Inferior parietal cortex (tissue), 1 donor: ENCODE data around the gene PLXNA2.

Source experiments
- DNase-seq: peaks from one replicate; pipeline ENCODE4 v3.0.0-alpha.2; 2016; ENCODE audit errors: extremely low spot score

The PLXNA2 gene

DNA sequence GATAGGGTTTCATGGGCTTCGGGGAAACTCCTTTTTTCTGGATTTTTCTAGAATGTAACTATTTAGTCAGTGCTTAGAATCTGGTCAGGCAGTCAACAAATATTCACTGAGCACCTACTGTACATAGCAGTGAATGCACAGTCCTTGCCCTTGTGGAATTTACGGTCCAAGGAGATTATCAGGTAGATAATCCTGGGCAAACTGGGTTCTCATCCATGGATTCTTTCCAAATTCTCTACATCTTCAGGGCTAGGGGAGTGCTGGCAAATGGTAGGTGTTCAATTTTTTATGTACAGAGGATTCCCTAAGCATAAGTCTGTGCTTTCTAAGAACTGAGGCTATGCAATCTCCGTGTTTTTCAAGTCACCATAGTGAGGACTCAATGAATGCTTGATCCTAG is 192.5 kb downstream of the PLXNA2 start:
- DNase-seq: no peak

DNA sequence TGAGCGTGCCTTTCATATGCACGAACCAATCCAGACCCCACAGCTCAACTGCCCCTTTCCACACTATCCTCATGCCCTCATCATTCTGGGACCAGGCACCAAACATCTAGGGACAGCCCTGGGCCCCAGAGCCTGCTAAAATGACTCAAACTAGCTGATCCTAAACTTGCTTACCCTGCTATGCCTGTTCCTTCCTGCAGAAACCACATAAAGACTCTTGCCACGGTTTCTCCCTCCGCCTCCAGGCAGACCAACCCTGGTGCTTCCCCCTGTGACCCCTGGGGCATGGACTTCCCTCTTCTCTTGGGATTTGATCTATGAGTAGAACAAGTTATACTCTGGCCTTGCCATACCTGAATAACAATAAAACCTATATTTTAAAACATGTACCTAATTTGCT is 195.3 kb downstream of the PLXNA2 start:
- no peak for DNase-seq

DNA sequence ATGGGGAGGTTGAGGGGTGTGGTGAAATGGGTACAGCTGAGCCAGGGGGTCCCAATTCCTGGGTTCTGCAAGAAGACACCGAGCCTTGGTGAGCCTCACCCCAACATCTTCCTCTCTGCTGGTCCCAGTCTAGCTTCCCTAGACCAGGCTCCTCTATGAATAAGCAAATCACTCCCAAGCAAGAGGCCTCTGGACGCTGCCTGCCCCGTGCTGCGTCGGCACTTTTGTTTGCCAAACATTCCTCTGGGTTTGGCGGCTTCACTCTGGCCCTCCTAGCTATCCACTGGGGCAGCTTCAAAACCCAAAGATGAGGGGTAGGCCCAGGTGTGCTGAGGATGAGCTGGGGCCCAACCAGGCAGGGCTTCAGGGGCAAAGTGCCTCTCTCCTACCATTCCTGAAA is 196.2 kb downstream of the PLXNA2 start:
- DNase-seq: no peak

DNA sequence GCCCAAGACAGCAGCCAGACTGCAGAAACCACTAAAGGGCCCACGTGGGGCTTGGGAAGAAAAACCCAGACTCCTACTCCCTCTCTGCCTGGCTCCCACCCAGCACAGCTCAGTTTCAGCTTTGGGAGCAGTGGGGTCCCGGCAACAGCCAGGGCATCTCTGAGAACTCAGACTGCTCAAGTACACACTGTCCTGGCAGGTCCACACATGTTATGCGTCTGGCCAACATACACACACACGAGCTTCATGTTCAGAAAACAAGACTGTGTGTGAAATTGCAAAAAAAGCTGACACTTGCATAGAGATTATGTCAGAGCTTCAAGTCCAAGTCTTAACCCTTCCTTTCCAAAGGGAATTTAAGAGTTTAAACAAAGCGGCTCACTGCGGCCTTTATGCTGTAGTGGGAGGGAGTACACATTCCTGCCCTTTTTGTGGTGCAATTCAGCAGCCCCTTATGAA is 196.7 kb downstream of the PLXNA2 start:
- DNase-seq: peak; percentile 27

DNA sequence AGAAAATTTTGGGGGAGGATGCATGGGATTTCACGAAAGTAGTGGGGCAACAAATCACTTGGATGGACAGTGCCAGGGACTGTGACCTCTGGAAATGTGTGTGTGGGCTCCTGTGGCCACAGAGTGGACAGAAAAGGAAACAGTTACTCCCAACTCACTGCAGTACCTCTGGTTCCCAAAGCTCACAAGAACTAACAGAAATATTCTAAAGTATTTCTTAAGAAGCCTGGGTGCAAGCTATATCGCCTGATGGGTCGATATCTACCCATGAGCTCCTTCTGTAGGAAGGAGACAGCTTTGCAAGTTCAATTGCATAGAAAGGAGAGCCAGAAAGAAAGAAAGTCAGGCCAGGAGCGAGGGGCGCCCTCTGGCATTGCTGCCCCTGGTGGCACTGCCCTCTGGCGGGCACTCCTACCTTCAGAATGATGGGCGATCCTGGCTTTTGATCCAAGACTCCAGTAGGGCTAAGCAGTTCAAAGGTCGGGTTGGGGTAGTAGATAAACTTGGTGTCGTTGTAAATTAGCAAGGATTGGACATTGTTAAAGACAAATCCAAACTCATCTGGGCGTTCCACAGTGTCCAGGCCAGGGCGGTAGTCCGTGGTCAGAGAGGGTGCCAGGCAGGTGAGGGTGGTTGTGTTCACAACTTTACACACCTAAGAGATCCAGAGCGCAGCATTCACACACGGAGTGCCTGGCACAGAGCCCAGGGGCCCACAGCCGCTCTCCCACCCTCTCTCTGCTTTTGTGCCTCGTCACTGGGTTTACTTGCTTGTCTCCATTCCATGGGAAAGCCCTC is 198.5 kb downstream of the PLXNA2 start:
- DNase-seq: no peak

DNA sequence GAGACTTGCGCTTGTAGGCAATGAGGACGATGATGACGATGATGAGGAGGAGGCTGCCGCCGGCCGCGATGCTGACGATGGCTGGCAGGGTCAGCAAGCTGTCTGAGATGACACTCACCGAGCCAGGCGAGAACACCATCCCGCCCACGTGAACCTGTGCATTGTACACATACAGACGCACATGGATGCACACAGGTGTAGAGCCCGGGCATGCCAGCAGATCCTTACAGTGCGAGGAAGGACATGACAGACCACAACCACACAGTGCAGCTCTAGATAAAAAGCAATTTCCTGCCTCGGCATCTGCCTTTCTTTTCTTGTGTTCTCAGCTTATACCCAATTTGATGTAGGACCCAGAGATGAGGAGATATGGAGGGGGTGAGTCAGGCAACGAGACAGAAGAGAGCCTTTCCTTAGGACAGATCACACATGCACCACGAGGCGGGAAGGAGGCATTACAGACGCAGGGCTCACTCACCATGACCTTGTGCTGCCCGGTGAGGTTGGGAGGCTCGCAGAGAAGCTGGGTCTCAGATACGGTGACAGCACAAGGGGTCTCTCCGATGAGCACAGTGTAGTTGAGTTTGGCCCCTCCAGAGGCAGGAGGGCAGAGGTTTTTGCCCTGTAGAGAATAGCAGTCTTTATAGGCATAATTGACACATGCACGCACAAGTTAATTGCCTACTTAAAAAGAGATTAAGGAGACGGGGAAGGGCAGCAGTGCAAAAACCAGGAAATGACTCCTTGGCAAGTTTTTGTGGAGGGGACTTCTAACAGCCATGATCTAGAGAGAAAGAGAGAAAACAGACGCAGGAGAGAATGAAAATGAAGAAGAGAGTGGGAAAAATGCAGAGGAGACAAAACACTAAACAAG is 199.4 kb downstream of the PLXNA2 start:
- DNase-seq: no peak

DNA sequence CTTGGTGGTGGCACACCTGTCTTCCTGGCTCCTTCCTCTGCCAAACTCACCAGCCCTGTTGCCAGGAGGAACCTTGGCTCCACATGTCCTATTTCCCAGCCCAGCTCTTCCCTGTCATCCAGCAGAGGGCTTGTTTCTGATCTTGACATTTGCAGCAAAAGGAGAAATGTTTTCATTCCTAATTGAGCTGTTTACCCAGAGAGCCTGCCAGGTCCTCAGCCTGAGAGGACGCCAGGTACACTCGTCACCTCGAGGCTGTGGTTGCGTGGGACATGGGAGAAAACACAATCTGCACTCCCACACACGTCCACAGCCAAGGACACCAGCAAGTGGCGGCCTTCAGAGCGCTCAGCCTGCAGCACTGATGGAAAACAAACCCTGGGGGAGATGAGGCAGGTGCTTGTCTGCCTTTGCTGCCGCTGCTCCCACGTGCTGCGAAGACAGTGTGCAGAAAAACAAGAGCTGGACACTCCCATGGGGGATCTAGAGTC is 200.4 kb downstream of the PLXNA2 start:
- DNase-seq: no peak

DNA sequence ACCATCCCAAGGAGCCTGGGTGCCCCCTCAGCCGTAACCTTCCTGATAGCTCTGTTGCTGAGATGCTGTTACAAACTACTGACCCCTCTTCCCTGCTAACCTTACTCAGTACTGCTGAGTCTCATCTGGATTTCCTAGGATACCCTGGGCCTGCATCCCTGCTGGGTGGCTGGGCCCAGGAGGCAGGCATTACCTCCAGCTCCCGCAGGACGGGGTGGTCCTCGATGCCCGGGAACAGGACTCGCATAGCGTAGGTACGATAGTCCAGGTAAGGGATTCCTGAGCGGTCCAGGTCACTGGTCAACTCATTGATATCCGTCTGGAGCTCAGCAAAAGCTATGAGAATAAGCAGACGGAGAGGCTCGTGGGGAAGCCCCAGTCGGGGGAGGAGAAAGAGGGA is 201.3 kb downstream of the PLXNA2 start:
- no peak for DNase-seq

DNA sequence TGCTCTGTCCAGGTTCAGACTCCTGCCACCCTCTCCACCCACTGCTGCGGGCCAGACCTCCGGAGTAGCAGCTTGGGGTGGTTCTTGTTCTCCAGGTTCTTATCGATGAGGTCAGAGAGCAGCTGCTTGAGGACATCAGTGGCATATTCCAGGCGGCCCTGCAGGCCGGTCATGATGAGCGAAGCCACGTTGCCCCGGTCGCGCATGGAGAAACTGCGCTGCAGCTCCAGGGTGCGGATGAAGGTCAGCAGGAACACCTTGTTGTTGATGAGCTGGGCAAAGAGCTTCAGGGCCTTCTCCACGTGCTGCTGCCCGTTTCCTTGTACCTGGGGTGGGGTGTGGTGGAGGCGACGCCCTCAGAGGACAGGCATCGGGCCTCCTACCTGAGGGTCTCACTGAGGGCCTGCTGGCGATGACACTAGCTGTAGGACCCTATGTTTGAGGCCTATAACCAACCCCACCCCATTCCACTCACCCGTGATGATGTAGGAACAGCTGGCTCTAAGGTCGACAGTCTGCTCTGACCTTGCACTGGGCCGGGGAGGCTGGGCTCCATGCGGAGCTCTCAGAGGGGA is 202.1 kb downstream of the PLXNA2 start:
- DNase-seq: no peak

DNA sequence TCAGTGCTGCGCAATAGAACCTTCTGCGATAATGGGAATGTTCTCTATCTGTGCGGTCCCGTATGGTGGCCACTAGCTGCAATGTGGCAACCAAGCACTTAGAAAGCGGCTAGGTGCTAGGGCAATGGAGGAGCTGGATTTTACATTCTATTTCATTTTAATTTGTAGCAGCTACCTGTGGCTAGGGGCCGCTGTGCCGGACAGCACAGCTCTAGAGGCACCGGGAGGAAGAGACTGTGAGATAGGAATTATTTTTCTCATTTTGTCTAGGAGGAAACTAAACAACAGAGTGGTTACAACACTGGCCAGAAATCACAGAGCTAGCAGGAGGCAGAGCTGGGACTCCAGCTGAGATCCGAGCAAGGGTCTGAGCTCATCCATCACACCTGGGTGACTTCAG is 202.7 kb downstream of the PLXNA2 start:
- DNase-seq: no peak

DNA sequence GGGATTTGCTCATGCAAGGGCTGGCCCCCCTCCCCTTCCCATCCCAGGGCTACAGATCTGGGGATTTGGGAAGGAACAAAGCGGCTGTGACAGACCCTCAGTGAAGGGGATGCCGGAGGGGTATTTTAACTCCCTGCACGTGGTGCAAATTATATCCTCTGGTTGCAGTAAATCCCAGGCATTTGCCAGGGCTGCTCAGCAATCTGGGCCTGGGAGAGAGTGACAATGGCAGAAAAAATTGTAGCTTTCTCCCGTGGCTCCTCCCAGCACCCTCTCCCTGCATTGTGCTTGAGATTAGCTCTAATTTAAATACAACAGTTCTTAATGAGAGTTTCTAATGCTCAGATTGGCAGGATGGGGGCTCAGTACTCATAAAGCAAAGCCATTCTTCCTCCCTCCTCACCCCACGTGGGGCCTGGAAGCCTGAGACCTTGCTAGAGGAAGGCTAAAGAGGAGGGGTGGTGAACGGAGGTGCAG is 203.3 kb downstream of the PLXNA2 start:
- DNase-seq: no peak

DNA sequence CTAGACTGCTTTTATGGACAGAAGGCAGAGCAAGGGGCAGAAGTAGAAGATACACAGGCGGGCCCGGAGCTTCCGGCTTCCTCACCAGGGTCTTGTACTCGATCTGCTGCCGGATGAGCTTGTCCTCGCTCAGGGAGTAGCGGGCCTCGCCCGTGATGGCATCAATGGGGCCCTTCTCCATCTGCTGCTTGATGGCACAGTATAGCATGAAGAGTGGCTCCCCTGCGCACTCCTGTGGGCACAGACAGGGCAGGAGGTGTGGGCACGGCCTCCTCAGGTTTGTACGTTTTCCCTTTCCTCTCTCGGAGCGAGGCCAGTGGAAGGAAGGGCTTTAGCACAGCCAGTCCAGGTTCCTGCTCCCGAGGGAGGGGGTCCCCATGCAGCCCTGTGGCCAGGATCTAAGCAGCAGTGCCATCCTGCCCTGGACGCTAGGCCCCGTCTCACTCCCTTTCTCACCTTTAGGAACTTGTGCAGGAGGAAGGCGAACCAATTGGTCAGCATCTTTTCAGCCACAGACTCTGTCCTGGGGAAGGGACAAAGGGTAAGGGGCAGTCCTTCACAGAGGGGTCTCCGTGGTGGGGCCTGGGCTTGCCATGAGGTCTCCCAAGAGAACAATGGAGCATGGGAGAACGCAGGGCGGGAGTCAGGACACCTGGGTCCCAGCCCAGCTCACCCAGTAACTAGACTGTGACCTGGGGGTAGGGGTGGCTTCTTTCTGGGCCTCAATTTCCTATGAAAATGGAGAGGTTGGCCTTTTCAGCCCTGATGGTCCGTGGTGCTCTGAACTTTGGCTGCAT is 204.4 kb downstream of the PLXNA2 start:
- DNase-seq: no peak

DNA sequence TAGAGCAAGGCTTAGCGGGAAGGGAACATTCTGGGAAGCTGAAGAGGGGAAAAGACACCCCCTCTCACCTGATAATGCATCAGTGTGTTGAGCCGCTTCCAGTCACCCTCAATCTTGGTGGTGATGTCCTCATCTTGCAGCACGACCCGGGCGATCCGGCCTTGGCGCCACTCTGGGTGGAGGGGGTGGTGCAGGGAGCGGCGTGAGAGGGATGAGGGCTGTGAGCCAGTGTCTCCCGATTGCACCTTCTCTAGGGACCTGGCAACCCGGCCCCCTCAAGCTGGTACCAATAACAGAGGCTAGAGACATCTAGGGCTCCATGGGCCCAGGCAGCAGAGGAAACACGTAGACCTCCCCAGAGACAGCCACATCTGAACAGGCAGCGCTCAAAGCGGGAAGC is 205.9 kb downstream of the PLXNA2 start:
- DNase-seq: no peak

DNA sequence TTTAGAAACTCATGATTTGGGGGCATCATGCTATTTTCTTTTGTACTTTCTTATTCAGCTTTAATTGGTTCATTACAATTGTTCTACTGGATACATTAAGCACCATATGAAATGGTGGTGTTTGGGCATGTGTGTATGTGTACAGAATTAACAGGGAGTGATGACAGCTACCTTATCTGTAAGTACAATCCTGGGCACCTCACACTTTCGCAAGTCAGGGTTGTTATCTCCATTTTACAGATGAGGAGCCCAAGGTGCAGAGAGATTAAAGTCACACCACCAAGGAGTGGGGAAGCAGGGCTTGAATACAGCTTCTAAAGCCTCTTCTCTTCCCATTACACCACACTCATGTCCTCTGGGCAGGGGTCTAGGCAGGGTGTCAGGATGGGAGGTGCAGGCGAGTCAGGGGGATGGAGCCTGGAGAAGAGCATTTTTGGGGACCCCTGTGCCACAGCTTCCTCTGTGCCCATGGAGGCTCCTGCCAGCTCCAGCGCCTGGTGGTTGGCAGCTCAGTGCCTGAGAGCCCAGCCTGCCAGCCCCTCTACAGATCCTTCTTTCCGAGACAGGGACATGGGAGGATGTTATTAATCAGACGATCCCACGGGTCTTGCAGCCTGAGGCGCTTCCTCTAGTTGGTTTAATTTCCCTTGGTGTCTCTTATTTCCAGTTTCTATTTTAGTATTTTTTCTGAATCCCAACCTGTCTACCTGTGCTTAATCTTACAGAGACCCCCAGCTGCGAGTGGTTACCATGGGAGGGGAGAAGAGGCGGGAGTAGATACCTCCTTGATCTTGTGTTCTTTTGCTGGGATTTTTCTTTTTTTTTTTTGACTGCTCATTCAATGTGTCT is 207.0 kb downstream of the PLXNA2 start:
- no peak for DNase-seq

DNA sequence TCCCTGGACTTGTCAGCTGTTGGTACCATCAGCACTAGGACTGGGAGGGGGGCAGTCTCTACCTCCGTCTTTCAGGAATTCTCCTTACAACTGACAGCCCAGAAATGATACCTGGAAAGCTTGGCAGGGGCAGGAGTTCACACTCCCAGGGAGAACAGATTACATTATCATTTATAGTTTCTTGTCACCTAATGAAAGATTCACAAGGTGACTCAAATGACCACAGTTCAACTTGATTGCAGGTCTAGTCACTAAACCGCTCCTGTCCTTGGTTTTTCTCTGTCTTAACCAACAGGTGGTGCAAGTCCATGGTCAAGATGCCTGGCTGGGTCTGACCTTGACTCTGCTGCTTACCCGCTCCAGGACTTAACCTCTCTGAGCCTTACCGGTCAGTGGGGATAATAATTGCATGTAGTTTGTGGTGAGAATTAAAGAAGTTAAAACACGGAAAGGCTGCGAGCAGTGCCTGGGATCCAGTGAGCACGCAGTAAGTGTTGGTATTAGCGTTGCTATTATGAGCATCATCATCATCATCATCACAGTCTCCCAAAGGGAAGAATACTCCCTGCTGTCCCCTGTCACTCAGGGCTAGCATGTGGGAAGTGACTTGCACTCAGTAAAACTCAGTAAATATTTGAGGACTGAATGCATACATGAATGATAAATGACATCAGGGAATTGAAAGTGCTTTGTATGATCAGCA is 207.9 kb downstream of the PLXNA2 start:
- DNase-seq: no peak

DNA sequence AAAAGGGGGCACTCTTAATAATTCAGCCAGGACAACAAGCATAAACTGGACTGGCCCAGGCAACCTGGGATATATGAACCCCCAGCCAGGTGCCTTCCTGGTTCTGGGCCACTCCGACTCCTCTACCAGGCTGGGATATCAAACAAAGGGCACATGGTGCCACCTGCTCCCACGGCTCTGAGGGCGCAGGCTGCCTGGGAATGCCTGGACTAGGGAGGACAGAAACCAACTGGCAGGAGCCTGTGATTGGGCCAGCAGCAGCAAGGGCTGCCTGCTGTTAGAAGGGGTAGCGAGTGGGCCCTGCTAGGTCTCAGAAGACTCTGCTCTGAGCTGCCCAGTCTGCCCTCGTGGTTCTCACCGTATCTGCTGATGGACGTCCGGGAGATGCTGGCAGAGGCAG is 210.0 kb downstream of the PLXNA2 start:
- DNase-seq: no peak

DNA sequence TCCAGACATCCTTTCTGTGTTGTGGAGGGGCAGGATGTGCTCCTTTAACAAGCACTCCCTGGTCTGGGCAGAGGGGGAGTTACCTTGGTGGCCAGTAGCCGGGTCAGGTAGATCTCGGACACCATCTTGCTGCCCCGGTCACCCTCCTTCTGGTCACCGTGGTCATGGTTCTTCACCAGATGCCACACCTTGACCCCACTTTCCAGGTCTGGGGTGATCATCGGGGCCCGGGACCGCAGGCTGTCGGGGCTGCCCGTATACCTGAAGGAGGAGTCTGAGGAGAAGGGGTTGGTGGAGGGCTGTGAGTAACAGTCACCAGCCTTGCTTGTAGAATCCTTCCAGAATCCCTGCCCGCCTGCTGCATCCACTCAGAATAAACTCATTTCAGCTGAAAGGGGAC is 210.9 kb downstream of the PLXNA2 start:
- no peak for DNase-seq

DNA sequence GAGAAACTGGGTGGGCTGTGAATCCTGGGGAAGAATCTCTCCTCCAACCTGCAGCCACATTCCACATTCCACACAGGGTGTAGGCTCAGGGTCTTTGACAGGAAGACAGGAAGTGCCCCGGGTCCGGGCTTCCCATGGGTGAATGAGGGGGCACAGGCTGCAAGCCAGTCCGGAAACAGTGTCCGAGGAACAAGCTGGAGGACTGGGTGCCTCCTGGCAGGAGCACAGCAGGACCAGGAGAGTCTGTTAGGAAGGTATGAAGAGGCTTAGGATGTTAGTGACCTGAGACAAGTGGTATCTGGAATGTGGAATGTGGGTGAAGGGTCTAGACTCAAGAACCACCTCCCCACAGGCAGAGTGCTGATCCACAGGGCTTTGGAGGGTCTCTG is 212.3 kb downstream of the PLXNA2 start:
- DNase-seq: no peak

DNA sequence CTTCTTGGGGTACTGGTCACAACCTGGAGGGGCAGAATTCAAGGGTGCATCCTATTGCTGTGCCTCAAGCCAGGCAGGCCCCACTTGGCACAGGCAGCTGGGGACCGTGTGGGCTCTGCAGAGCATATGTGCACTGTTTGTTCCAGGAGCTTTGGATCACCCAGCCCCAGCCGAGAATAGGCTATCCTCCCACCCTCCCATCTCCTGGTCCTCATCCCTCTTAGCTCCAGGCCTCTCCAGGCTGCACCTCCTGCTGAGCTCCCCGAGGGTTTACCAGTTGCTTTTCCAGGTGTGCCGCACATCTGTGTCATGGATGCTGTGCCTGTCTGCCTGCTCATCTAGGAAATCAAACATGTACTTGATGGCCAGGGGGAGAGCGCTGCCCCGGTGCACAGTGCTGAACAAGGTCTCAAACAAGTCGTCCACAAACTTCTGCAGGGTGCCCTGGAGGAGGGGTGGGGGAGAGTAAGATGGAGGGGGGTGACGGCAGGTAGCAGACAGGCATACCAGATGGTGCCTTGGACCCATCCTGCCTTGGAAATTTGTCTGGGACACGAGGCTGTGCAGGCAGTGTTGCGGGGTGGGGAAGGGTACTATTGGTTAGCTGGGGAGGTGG is 212.8 kb downstream of the PLXNA2 start:
- DNase-seq: no peak
